Gastroesophageal sphincter (tissue), 3 donors: Measurements from ENCODE around the gene NR4A1.

ENCODE experiments used
- CTCF ChIP-seq, 4 experiments: fragments of 200-600 bp in 2 of 4; fragments of 450-650 bp in 2 of 4; sonication (generic) in 1 of 4; IDR thresholded peaks; one replicate each; pipeline ENCODE4 v1.5.1; 2017 to 2019; ENCODE audit warnings: antibody characterized with exemption in 4 of 4, mild to moderate bottlenecking in 2 of 4, moderate library complexity in 2 of 4
- EP300 ChIP-seq: sonication (generic); formaldehyde crosslinking; IDR thresholded peaks from one replicate; pipeline ENCODE4 v1.6.1; 2017; ENCODE audit warnings: antibody characterized with exemption, mild to moderate bottlenecking

DNA sequence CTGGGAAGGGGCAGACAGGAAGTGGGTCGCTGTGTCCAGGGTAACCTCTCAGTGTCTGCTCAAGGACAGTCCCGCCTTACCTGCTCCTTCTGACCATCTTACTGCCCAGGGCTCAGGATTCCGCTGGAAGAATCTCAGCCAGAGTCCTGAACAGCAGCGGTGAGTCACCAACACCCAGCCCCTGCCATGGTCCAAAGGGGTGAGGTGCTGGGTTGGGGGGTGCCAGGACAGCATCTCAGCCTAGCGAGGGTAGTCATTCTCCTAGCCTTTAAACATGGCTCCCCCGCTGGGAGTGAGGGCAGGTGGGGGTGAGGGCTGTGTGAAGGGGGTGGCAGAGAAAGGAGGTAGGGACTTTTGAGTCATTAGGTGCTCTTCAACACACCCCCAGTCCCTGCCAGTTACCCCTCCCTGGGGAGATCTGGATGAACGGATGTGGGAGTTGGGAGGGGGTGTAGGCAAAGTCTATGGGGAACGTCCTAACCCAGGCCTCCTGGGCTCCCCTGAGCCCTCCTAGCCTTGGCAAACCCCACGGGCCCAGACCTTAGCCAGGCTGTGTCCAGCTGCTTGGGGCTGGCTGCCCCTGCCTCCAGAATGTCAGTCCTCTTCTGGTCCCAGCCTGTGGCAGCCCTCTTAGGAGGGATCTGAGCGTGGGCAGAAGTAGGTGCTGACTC, 42.0 kb upstream of the NR4A1 start:
- no peak for TF ChIP-seq CTCF (IDR thresholded peaks at IDR 0.05)
- no peak for TF ChIP-seq EP300
